KOPT-K1 (cell line): ENCODE measurements around the gene USP21.
"Not testable (repeated sequence)": the region's sequence is repeated elsewhere in the genome, so short reads cannot be mapped to it uniquely, and the experiment has no call there.

ENCODE experiments used
- H3K27ac ChIP-seq: fragments of 200-600 bp; sonication (generic); 2 replicates; pipeline ENCODE4 v1.5.1; 2016; ENCODE audit warnings: antibody characterized with exemption, mild to moderate bottlenecking, low read depth, low read length; ENCODE audit not compliant: poor library complexity, severe bottlenecking
- H3K36me3 ChIP-seq: fragments of 200-600 bp; sonication (generic); 2 replicates; pipeline ENCODE4 v1.5.1; 2017; ENCODE audit warnings: antibody characterized with exemption, mild to moderate bottlenecking, low read length, moderate library complexity; ENCODE audit not compliant: insufficient read depth
- H3K9me3 ChIP-seq: fragments of 200-600 bp; sonication (generic); 2 replicates; pipeline ENCODE4 v1.5.1; 2017; ENCODE audit warnings: antibody characterized with exemption, low read length, mild to moderate bottlenecking; ENCODE audit not compliant: insufficient read depth, poor library complexity, severe bottlenecking

The USP21 gene

GRCh38 chr1:161159087-161159912 is at the start of gene USP21:
USP21 (plus strand) TSS chr1:161159500; CDS start chr1:161160641, 1,141 bp downstream.
- H3K9me3 ChIP-seq: no peaks in the 10 kb centered on the region
- H3K27ac ChIP-seq: peak within 1 kb of the TSS; percentile 83
- H3K36me3 ChIP-seq: peaks cover 59% of the 10 kb centered on the region

- H3K9me3 ChIP-seq: no peaks in the 10 kb centered on the region
- H3K36me3 ChIP-seq: peaks cover 41% of the 10 kb centered on the region
- no peak overlapping the region for H3K27ac ChIP-seq
Observed at GRCh38 chr1:161111117-161111516, 48.2 kb upstream of the USP21 start.

GRCh38 chr1:161111527-161111926 is 47.8 kb upstream of the USP21 start:
- no peaks in the 10 kb centered on the region for H3K9me3 ChIP-seq
- H3K27ac ChIP-seq: no peak overlapping the region
- H3K36me3 ChIP-seq: peaks cover 37% of the 10 kb centered on the region

- H3K36me3 ChIP-seq: peaks cover 30% of the 10 kb centered on the region
Observed at GRCh38 chr1:161113915-161114314, 45.4 kb upstream of the USP21 start.

GRCh38 chr1:161114556-161114955 is 44.7 kb upstream of the USP21 start:
- no peak overlapping the region for H3K27ac ChIP-seq
- H3K36me3 ChIP-seq: peaks cover 32% of the 10 kb centered on the region
- no peaks in the 10 kb centered on the region for H3K9me3 ChIP-seq

More at GRCh38 chr1:161113915-161114314, 45.4 kb upstream of the USP21 start:
- no peaks in the 10 kb centered on the region for H3K9me3 ChIP-seq
- H3K27ac ChIP-seq: no peak overlapping the region

GRCh38 chr1:161115132-161115711 is 44.1 kb upstream of the USP21 start:
- peaks cover 32% of the 10 kb centered on the region for H3K36me3 ChIP-seq
- H3K9me3 ChIP-seq: no peaks in the 10 kb centered on the region
- no peak overlapping the region for H3K27ac ChIP-seq

GRCh38 chr1:161115961-161116360 is 43.3 kb upstream of the USP21 start:
- H3K9me3 ChIP-seq, H3K27ac ChIP-seq: not testable (repeated sequence)

GRCh38 chr1:161117759-161118581 is 41.3 kb upstream of the USP21 start, which contains the start of the genes NIT1 and PFDN2:
NIT1 (plus strand) TSS chr1:161118105; CDS start chr1:161118177, 72 bp downstream.
PFDN2 (minus strand) TSS chr1:161118037; CDS start chr1:161118026, 11 bp downstream.
- peak within 1 kb of the TSS; percentile 85 for H3K27ac ChIP-seq
- no peaks in the 10 kb centered on the region for H3K9me3 ChIP-seq
- H3K36me3 ChIP-seq: peaks cover 60% of the 10 kb centered on the region

More at GRCh38 chr1:161115961-161116360, 43.3 kb upstream of the USP21 start:
- peaks cover 40% of the 10 kb centered on the region for H3K36me3 ChIP-seq

GRCh38 chr1:161119092-161119903 is 40.0 kb upstream of the USP21 start:
- peak overlapping the region; percentile 85 for H3K27ac ChIP-seq
- peaks cover 64% of the 10 kb centered on the region for H3K36me3 ChIP-seq
- H3K9me3 ChIP-seq: no peaks in the 10 kb centered on the region

GRCh38 chr1:161121042-161121650 is 38.2 kb upstream of the USP21 start:
- Histone ChIP-seq H3K27ac (no peak overlapping the region), H3K36me3 (peaks cover 71% of the 10 kb centered on the region), H3K9me3 (no peaks in the 10 kb centered on the region)

- Histone ChIP-seq H3K27ac (no peak overlapping the region), H3K9me3 (no peaks in the 10 kb centered on the region), H3K36me3 (peaks cover 78% of the 10 kb centered on the region)
Observed at GRCh38 chr1:161121834-161122233, 37.5 kb upstream of the USP21 start.

GRCh38 chr1:161122967-161123366 is 36.3 kb upstream of the USP21 start:
- no peaks in the 10 kb centered on the region for H3K9me3 ChIP-seq
- H3K36me3 ChIP-seq: peaks cover 89% of the 10 kb centered on the region
- no peak overlapping the region for H3K27ac ChIP-seq

- no peak overlapping the region for H3K27ac ChIP-seq
- H3K36me3 ChIP-seq: peaks cover 84% of the 10 kb centered on the region
- H3K9me3 ChIP-seq: no peaks in the 10 kb centered on the region
Observed at GRCh38 chr1:161127649-161128048, 31.7 kb upstream of the USP21 start.
